Measurements from ENCODE around the gene UGT1A7.
"Not testable (repeated sequence)": the region's sequence is repeated elsewhere in the genome, so short reads cannot be mapped to it uniquely, and the experiment has no call there.

UGT1A7 gene

GRCh38 chr2:233718552-233718951 lies 36.9 kb downstream of the UGT1A7 start, which contains the start of gene UGT1A4:
Gene UGT1A4, plus strand, starts transcription at chr2:233718736. Its CDS starts 85 bp downstream, at chr2:233718821.
- no peak for DNase-seq

DNA sequence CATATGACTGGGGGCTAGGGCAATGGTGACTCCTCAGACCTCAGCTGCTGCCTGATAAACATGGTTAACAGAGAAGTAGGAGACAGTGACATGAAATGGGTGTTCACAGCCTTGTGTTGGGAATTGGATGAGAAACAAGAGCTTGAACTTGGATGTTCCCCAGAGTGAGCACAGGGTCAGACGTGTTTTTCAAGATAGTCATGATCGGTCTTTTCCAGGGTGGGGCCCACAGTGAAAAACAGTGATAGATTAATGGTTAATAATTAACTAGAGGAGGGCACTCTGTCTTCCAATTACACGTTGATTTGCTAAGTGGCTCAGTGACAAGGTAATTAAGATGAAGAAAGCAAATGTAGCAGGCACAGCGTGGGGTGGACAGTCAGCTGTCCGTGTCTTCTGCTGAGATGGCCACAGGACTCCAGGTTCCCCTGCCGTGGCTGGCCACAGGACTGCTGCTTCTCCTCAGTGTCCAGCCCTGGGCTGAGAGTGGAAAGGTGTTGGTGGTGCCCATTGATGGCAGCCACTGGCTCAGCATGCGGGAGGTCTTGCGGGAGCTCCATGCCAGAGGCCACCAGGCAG lies 47.1 kb downstream of the UGT1A7 start, which contains the start of gene UGT1A3:
Gene UGT1A3, plus strand, starts transcription at position 320 of the 579 bp plus-strand sequence. Its CDS starts 85 bp downstream, at position 405.
- no peak for DNase-seq

DNA sequence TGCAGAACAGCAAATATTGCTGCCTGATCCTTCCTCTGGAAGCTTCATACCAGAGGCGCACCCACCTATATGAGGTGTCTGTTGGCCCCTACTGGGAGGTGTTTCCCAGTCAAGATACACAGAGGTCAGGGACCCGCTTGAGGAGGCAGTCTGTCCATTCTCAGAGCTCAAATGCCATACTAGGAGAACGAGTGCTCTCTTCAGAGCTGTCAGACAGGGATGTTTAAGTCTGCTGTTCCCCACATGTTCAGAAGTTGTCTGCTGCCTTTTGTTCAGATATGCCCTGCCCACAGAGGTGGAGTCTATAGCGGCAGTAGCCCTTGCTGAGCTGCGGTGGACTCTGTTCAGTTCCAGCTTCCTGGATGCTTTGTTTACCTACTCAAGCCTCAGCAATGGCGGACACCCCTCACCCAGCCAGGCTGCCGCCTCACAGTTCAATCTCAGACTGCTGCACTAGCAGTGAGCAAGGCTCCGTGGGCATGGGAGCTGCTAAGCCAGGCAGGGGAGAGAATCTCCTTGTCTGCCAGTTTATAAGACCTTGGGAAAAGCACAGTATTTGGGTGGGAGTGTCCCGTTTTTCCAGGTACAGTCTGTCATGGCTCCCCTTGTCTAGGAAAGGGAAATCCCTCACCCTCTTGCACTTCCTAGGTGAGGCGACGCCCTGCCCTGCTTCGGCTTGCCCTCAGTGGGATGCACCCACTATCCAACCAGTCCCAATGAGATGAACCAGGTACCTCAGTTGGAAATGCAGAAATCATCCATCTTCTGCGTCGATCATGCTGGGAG lies 55.4 kb downstream of the UGT1A7 start:
- DNase-seq, result not testable (repeated sequence)

DNA sequence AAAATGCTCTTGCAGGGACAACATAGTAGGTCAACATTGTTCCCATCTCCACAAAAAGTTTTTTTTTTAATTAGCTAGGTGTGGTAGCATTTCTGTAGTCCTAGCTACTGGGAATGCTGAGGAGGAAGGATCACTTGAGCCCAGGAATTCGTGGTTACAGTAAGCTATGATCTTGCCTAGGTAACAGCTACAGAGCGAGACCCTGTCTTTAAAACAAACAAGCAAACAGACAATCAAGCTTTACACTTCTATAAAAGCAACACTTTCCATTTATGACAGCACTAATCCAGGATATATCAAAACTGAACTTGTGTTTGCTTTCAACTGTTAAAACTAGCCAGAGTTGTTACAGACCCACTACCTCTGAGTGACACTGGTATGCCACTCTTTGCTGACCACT lies 59.2 kb downstream of the UGT1A7 start:
- DNase-seq, result no peak

- DNase-seq, result no peak
Observed at GRCh38 chr2:233743464-233744259, 62.0 kb downstream of the UGT1A7 start.

GRCh38 chr2:233745073-233745755 lies 63.5 kb downstream of the UGT1A7 start:
- DNase-seq, result no peak

DNA sequence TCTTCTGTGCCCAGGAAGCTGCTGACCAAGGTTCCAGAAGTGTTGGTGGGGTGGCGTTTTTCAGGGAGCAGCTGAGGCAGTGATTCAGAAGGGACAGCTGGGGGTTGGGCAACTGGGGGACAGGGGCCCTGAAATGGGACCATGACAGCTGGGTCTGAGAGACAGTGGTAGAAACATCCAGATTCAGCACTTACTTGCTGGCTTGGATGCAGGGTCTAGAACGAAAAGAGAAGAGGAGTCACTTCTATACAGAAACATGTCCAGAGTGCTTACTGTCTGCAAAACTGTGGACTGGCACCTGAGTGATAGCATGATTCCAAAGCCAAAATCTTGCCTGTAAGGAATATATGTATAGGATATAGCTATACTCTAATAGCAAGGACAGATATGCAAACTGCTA lies 64.1 kb downstream of the UGT1A7 start:
- not testable (repeated sequence) for DNase-seq

DNA sequence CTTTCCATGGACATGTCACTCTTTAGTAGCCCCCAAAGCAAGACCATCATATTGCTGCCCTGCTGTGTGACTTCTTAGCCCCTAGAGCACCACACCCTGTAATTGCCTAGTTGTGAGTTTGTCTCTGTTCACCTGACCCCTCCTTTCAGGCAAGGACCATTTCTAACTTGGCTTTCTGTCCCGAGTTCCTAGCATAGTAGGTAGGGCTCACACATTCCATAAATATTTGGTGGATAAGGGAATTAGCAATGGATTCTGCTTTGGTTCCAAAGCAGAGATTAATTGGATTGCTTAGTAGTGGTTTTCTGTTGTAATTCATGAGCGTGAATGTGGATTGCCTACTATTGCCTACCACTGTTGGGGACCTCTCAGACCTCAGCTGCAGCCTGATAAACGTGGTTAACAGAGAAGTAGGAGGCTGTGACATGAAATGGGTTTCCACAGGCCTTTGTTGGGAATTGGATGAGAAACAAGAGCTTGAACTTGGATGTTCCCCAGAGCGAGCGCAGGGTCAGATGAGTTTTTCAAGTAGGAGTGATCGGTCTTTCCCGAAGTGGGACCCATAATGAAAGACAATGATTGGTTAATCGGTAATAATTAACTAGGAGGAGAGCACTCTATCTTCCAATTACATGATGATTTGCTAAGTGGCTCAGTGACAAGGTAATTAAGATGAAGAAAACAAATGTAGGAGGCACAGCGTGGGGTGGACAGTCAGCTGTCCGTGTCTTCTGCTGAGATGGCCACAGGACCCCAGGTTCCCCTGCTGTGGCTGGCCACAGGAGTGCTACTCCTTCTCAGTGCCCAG lies 65.0 kb downstream of the UGT1A7 start:
- DNase-seq, result no peak

GRCh38 chr2:233747283-233747544 lies 65.5 kb downstream of the UGT1A7 start:
- DNase-seq, result no peak

DNA sequence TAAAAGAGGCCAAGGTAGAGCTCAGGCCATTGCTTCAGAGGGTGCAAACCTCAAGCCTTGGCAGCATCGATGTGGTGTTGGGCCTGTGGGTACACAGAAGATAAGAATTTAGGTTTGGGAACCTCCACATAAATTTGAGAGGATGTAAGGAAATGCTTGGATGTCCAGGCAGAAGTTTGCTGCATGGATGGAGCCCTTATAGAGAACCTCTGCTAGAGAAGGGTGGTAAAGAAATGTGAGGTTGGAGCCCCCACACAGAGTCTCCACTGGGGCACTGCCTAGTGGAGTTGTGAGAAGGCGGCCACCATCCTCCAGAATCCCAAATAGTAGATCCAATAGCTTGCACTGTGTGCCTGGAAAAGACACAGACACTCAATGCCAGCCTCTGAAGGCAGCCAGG lies 69.0 kb downstream of the UGT1A7 start:
- DNase-seq, result not testable (repeated sequence)

- DNase-seq, result not testable (repeated sequence)
Observed at GRCh38 chr2:233751212-233752009, 69.7 kb downstream of the UGT1A7 start.

DNA sequence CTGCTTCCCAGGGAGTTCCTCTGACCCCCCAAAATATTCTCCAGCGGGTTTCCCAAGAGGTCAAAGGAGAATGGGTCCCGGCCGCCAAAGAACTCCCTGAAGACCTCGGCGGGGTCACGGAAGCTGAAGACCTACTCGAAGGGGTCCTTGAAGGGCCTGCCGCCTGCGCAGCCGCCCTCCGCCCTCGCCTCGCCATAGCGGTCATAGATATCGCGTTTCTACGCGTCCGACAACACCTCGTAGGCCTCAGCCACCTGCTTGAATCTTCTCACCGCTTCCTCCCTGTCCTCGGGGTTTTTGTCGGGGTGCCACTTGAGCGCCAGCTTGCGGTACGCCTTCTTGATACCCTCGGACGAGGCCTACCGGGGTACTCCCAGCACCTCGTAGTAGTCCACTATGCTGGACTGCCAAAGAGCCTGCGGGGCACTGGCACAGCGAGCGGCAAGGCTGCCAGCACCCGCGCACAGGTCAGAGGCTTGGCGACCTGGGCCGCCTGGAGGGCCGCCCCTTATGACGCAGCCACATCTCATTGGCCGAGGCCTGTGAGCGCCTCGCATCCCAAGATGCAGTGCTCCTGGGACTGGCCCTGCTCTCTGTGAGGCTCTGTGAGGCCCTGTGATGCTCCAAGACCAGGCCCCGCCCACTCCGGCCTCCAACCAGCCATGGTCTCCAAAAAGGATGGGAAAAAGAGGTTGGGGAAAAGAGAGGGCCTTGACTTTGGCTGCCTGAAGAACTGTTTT lies 73.3 kb downstream of the UGT1A7 start:
- no peak for DNase-seq

DNA sequence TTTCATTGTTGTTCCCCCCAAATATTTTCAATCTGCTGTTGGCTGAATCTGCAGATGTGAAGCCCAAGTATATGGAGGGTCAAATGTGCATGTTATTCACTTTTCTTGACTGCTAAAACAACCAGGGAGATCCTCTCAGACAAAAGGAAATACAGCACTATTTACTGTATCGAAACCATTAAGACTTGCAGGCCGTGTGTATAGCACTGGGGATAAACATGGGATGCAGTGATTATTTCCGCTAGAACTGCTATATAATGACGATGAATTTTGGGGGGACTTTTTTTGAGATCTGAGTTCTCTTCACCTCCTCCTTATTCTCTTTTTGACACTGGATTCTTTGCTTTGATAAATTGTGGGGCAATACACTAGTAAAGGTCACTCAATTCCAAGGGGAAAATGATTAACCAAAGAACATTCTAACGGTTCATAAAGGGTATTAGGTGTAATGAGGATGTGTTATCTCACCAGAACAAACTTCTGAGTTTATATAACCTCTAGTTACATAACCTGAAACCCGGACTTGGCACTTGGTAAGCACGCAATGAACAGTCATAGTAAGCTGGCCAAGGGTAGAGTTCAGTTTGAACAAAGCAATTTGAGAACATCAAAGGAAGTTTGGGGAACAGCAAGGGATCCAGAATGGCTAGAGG lies 74.9 kb downstream of the UGT1A7 start:
- DNase-seq, result no peak

DNA sequence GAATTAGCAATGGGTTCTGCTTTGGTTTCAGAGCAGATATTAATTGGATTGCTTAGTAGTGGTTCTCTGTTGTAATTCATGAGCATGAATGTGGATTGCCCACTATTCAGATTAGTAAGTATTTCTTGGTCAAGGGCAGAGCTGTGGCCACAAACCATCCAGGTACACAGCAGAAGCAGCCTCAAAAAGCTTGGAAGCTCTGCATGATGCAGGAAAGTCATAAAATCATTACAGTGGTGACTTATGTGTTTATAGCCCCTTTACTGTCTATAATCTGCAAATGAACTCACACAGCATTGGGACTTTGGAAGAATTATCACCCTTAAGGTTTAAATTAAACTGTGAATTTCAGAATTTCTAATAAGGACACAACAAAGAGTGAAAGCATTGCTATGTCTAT lies 76.4 kb downstream of the UGT1A7 start:
- no peak for DNase-seq

- no peak for DNase-seq
Observed at GRCh38 chr2:233758849-233759248, 77.1 kb downstream of the UGT1A7 start.

GRCh38 chr2:233760043-233760442 lies 78.3 kb downstream of the UGT1A7 start, which contains the start of gene UGT1A1:
Gene UGT1A1, plus strand, starts transcription at chr2:233760270. Its CDS starts 18 bp downstream, at chr2:233760288.
- DNase-seq, result no peak

DNA sequence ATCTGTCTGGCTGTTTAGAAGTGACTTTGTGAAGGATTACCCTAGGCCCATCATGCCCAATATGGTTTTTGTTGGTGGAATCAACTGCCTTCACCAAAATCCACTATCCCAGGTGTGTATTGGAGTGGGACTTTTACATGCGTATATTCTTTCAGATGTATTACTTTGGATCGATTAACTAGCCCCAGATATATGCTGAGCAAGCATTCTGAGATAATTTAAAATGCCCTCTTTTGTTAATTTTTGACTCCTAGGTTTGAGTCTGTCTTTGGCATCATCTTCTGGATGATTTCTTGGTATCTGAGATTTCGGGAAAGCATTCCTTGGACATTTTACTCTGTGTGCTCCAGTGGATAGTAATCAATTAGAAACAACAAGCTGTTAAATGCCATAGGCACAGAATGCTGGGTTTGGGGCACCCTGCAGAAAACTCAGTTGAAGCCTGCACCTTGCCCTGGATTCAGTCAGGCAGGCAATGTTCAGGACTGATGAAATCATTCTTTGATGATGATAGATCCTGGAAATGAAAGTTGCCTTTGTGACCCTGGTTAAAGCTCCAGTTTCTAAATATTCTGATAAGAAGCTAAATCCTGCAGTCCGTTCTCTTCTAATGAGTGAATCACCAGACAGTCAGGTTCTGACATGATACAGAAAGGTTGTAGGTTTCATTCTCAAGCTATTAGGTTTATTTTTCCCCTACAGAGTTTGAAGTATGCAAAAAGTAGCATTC lies 79.5 kb downstream of the UGT1A7 start:
- DNase-seq, result no peak

DNA sequence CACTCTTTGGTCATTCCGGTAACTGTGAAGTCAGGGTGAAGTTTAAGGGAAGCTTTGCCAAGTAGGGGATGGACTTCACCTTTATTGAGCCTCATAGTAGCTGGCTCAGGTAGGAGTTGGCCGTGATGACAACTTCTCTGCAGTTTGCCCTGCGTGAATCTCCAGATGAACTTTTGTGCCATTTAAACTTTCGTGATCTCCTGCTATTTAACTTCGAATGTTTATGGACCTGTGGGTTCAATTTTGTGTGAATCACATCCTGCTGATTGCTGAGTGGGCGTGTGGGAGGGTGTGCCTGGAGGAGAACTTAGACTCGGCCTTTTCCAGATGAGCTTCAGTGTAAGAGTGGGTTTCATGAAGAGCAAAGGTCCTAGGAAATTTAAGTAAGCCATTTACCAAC lies 82.6 kb downstream of the UGT1A7 start:
- no peak for DNase-seq

DNA sequence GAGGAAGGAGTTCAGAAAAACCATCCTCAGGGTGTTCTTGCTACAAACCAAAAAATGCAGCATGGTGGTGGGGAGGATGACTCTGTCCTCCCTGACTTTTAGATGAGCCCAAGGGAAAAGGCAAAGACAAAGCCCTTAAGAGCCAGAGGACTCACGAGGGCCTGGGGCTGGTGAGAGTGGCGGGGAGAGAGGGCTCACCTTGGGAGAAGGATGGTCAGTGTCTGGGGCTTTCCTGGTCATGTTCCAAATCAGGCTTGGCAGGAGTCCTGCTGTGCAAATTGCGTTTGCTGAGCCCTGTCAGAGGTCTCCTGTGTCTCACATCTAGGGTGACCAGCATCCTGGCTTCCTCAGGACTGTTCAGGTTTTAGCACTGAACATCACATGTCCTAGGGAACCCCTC lies 83.1 kb downstream of the UGT1A7 start:
- DNase-seq, result no peak

Measured in 8988T (cell line).